Spinal cord (tissue), 10 donors: ENCODE data around the gene ATP8A2. TPM values are rescaled to one million over a fixed set of nuclear protein-coding genes. Genes with fewer than 3 reads are reported as not detected.

Experiments
- DNase-seq, 6 donors: peaks; one replicate each; pipeline versions ENCODE4 v3.0.0 to v3.0.0-alpha.2; 2013 to 2015; ENCODE audit warnings: low spot score in 6 of 6, low read depth in 4 of 6
- H3K27ac ChIP-seq: one replicate; pipeline ENCODE4 v1.5.1; 2013; ENCODE audit warnings: low read depth, low read length, control low read depth
- H3K27me3 ChIP-seq: one replicate; pipeline ENCODE4 v1.6.1; 2013; ENCODE audit warnings: low read length; ENCODE audit not compliant: control insufficient read depth, insufficient read depth
- H3K36me3 ChIP-seq: one replicate; pipeline ENCODE4 v1.6.1; 2013; ENCODE audit warnings: low read length; ENCODE audit not compliant: control insufficient read depth, insufficient read depth
- H3K4me1 ChIP-seq: one replicate; pipeline ENCODE4 v1.6.1; 2013; ENCODE audit warnings: low read length; ENCODE audit not compliant: control insufficient read depth, insufficient read depth
- H3K4me3 ChIP-seq: one replicate; pipeline ENCODE4 v1.5.1; 2013; ENCODE audit warnings: low read depth, low read length, control low read depth
- H3K9me3 ChIP-seq: one replicate; pipeline ENCODE4 v1.6.1; 2013; ENCODE audit warnings: low read length; ENCODE audit not compliant: control insufficient read depth, insufficient read depth
- WGBS: methylation state at CpG from one replicate; pipeline ENCODE4 v1.1.5; 2013; ENCODE audit warnings: missing lambda C conversion rate; ENCODE audit not compliant: insufficient coverage; 5-methylcytosine and 5-hydroxymethylcytosine counted together
- polyA plus RNA-seq, 2 donors: library from polyadenylated mRNA; unstranded; fragments of 120-200 nt; gene quantifications; one replicate each; pipeline ENCODE4 v1.2.1, GENCODE V29; 2013; ENCODE audit not compliant: insufficient read length in 2 of 2
- total RNA-seq, 2 donors: library from RNA; depleted of rRNA in 1 of 2; stranded (reverse); fragments of 120-200 nt in 1 of 2; fragments of >200 nt in 1 of 2; gene quantifications; one replicate each; pipeline versions ENCODE4 v1.2.3 to v1.2.4, GENCODE V29; 2013 to 2014
- donor health status: healthy.

Gene ATP8A2
- total and polyA plus RNA-seq, 4 donors: 14.9 to 59.0 (median 28.0) TPM

- no CpG with 5 or more reads among the region's 3 CpGs for WGBS
- no peak overlapping the region for H3K4me3 ChIP-seq
- no peak overlapping the region for H3K27ac ChIP-seq
- DNase-seq: no peak
- H3K36me3 ChIP-seq: no peaks in the 10 kb centered on the region
- H3K4me1 ChIP-seq: no peaks in the 10 kb centered on the region
- H3K9me3 ChIP-seq: no peaks in the 10 kb centered on the region
- no peaks in the 10 kb centered on the region for H3K27me3 ChIP-seq
Measured at GRCh38 chr13:25860862-25861261, 489.1 kb downstream of the ATP8A2 start.

DNA sequence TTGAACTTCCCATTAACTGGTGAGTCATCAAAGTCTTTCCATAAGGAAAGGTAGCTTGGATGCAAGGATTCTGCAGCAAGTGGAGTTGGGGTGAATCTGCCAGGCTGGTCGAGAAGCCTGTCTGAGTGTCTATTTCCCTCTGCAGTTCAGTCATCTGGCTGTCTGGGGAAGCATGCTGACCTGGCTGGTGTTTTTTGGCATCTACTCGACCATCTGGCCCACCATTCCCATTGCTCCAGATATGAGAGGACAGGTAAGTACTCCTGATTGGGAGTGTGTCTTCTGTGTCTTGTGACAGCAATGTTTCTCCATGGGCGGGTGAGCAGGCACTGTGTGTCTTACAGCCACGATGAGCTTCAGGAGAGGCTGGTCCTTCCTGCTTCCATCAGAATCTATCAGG is 490.4 kb downstream of the ATP8A2 start:
- Histone ChIP-seq H3K27me3 (no peaks in the 10 kb centered on the region), H3K9me3 (no peaks in the 10 kb centered on the region), H3K4me3 (no peak overlapping the region), H3K4me1 (no peaks in the 10 kb centered on the region), H3K27ac (no peak overlapping the region), H3K36me3 (no peaks in the 10 kb centered on the region)
- WGBS: 64% methylated on average over 1 of the region's 4 CpGs
- no peak for DNase-seq

DNA sequence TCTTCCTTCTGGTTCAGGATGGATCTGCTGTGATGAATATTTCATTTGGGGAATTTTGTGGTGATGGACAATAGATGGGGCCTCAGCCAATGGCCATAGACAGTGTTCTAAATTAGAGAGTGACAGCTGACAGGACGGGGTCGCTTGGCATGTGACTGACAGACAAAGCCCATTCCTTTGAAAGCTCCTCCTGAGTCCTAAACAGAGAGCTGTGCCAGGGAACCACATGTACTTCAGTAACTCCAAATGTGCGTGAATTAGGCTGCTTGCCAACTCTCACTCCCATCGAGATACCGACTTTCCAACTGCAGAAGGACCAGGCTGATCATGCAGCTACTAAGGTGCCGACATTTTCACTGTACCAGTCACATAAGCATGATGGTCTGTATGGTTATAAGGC is 492.3 kb downstream of the ATP8A2 start:
- no peak overlapping the region for H3K27ac ChIP-seq
- no peaks in the 10 kb centered on the region for H3K27me3 ChIP-seq
- H3K9me3 ChIP-seq: no peaks in the 10 kb centered on the region
- H3K36me3 ChIP-seq: no peaks in the 10 kb centered on the region
- WGBS: 37% methylated on average over 3 of the region's 6 CpGs
- DNase-seq: peak in 2 of 6 donors; percentile 47 to 74
- H3K4me1 ChIP-seq: no peaks in the 10 kb centered on the region
- no peak overlapping the region for H3K4me3 ChIP-seq

DNA sequence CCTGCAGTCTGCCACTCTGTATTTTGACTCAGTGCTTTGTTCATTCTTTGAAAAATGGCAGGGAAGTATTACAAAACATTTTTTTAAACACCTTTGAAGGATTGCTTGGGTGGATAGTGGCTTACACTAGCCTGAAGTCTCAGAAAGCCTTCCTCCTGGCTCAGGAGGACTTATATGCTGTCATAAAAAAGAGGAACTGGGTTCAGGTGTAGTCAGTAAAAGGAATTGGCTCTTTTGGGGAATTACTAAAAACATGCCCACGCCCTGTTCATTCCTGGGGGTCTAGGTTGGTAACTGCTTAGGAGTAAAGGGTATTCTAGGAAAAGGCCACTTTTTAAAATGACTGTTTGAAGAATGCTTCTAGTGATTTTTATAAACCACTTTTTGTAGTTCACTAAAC is 493.2 kb downstream of the ATP8A2 start:
- H3K27ac ChIP-seq: no peak overlapping the region
- no peaks in the 10 kb centered on the region for H3K4me1 ChIP-seq
- H3K9me3 ChIP-seq: no peaks in the 10 kb centered on the region
- DNase-seq: no peak
- WGBS: no CpG with 5 or more reads among the region's 1 CpG
- no peak overlapping the region for H3K4me3 ChIP-seq
- no peaks in the 10 kb centered on the region for H3K27me3 ChIP-seq
- no peaks in the 10 kb centered on the region for H3K36me3 ChIP-seq

DNA sequence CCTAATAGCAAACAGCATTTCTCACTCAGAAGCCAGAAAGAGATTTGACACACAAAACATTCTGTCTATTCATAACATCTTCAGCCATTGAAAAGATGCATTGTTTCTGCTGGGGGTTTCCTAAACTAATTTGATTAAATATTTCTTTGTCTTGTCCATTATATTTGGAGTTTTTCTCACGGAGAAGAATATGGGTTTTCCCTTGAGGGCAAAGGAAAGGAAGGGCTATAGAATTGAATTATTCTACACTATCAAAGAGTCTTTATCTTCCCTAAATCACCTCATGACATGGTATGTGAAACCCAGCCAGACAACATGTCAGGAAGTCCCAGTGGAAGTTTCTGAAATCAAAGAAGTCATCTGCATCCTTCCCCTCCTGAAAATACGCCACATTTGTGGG is 493.6 kb downstream of the ATP8A2 start:
- no CpG with 5 or more reads among the region's 2 CpGs for WGBS
- H3K27ac ChIP-seq: no peak overlapping the region

DNA sequence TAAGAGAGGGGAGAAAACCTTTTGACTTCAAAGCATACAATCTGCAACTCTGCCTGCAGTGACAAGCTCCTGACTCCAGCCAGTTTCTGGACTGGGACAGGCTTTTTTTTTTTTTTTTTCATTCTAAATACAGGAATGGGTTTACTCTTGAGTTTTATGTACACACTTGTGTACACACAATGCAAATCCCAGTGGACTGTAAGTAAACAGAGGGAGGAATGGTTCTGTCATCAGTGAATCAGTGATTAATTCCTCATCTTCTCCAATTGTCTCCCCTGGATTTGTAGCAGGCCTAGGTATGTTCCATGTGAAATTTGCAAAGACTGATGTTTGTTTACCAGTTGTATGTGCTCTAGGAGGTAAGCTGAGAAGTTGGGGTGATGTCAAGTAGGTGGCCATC is 495.3 kb downstream of the ATP8A2 start:
- Histone ChIP-seq H3K36me3 (no peaks in the 10 kb centered on the region), H3K4me1 (no peaks in the 10 kb centered on the region), H3K27me3 (no peaks in the 10 kb centered on the region), H3K4me3 (no peak overlapping the region), H3K27ac (no peak overlapping the region), H3K9me3 (no peaks in the 10 kb centered on the region)
- no peak for DNase-seq

More for the DNA sequence above, 493.6 kb downstream of the ATP8A2 start:
- DNase-seq: no peak
- no peaks in the 10 kb centered on the region for H3K4me1 ChIP-seq
- no peaks in the 10 kb centered on the region for H3K36me3 ChIP-seq
- no peaks in the 10 kb centered on the region for H3K9me3 ChIP-seq
- H3K27me3 ChIP-seq: no peaks in the 10 kb centered on the region
- no peak overlapping the region for H3K4me3 ChIP-seq

DNA sequence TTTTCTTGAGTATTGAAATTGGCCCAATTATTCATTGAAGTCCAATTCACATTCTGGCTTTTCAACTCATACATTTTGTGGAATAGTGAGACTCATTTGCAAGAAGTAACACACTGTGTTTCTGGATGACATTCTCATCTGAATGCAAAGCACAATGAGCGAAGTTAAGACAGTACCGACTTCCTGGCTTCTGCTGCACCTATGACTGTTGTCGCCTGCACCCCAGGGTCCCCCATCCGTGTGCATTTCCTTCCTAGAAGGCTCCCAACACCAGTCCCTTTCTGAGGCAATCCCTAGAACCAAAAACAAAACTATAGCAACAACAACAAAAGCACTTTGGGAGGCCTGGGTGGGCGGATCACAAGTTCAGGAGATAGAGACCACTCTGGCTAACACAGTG is 496.7 kb downstream of the ATP8A2 start:
- 85% methylated on average over 5 of the region's 5 CpGs for WGBS
- DNase-seq: no peak
- H3K27me3 ChIP-seq: no peaks in the 10 kb centered on the region

DNA sequence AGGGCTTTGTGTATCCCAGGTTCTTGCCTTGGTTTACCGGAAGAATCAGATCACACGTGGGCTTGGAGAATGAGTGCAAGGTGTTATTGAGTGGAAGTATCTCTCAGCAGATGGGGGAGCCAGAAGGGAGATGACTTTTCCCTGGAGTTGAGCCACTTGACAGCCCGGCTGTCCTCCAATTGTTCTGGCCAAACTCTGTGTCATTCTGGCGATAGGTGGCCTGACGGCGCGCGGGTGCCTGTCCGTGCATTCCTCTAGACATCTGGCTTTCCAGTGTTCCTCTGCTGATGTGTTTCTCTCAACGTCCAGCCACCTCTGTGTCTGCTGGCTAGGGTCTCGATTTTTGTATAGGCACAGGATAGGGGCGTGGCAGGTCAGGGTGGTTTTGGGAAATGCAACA is 498.2 kb downstream of the ATP8A2 start:
- WGBS: 91% methylated on average over 12 of the region's 12 CpGs
- Histone ChIP-seq H3K27ac (no peak overlapping the region), H3K4me1 (no peaks in the 10 kb centered on the region), H3K36me3 (no peaks in the 10 kb centered on the region), H3K4me3 (no peak overlapping the region), H3K9me3 (no peaks in the 10 kb centered on the region), H3K27me3 (no peaks in the 10 kb centered on the region)
- DNase-seq: no peak

More for the DNA sequence above, 496.7 kb downstream of the ATP8A2 start:
- Histone ChIP-seq H3K36me3 (no peaks in the 10 kb centered on the region), H3K4me1 (no peaks in the 10 kb centered on the region), H3K4me3 (no peak overlapping the region), H3K27ac (no peak overlapping the region), H3K9me3 (no peaks in the 10 kb centered on the region)

- Histone ChIP-seq H3K27me3 (no peaks in the 10 kb centered on the region), H3K9me3 (no peaks in the 10 kb centered on the region), H3K27ac (no peak overlapping the region), H3K4me1 (no peaks in the 10 kb centered on the region), H3K36me3 (no peaks in the 10 kb centered on the region), H3K4me3 (no peak overlapping the region)
- DNase-seq: no peak
- WGBS: 90% methylated on average over 9 of the region's 11 CpGs
Measured at GRCh38 chr13:25871389-25872125, 499.8 kb downstream of the ATP8A2 start.

DNA sequence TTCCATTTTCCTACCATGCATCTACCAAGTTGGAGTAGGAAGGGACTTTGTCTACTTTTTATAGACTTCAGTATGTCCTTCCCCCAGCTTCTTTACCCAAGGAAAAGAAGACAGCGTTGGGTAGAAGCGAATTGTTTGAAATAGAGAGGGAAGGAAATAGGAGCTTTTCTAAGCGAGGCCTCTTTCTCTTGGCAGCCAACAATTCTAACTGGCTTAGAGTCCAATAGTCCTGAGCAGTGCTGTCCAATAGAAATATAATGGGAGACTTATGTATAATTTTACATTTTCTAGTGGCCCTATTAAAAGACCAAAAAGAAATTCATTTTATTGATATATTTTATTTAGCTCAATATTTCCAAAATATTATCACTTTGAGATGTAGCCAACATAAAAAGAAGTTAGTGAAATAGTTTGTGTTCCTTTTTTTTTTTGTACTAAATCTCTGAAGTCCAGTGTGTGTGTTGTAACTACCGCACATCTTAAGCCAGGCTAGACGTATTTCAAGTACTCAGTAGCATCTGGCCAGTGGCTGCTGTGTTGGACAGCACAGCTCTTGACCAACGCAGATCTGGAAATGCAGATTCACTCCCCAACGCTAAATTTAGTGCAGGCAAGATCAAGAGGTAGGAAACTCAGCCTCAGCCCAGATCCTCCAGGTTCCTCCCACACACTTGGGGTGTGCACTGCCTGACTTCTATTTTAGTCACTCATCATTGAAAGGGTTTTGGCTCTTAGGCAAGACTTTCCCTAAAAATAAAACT is 500.9 kb downstream of the ATP8A2 start:
- DNase-seq: no peak
- Histone ChIP-seq H3K27ac (no peak overlapping the region), H3K4me1 (no peaks in the 10 kb centered on the region), H3K27me3 (no peaks in the 10 kb centered on the region), H3K4me3 (no peak overlapping the region), H3K36me3 (no peaks in the 10 kb centered on the region), H3K9me3 (no peaks in the 10 kb centered on the region)
- WGBS: 79% methylated on average over 4 of the region's 7 CpGs
